ENCODE data around the gene DECR2.

GRCh38 chr16:396605-397004, 5.1 kb upstream of the DECR2 start:
- no peak for TF ChIP-seq CTCF (conservative IDR thresholded peaks at IDR 0.05; ENCODE audit: low read length)
- no peak for TF ChIP-seq EZH2phosphoT487 (IDR thresholded peaks at IDR 0.05; ENCODE audit: borderline replicate concordance, low read depth, low read length)

All from OCI-LY7 (cell line).